ENCODE data around the gene PTPN4. TPM values are rescaled to one million over a fixed set of nuclear protein-coding genes. Genes with fewer than 3 reads are reported as not detected.

PTPN4 gene
- total RNA-seq, 1 donor = 28.5 TPM

- TF ChIP-seq CTCF (IDR thresholded peaks at IDR 0.05; ENCODE audit: insufficient read depth, low read depth, low read length) = no peak
- no peak overlapping the region for H3K4me3 ChIP-seq (ENCODE audit: low read depth, low read length)
- no peak for DNase-seq (ENCODE audit: low read depth)
Measured at GRCh38 chr2:119716284-119716672, 43.4 kb upstream of the PTPN4 start.

GRCh38 chr2:119718501-119719260, 41.0 kb upstream of the PTPN4 start:
- TF ChIP-seq CTCF (IDR thresholded peaks at IDR 0.05; ENCODE audit: insufficient read depth, low read depth, low read length) = no peak
- no peak for DNase-seq (ENCODE audit: low read depth)
- H3K4me3 ChIP-seq (ENCODE audit: low read depth, low read length) = no peak overlapping the region

GRCh38 chr2:119719261-119719627, 40.5 kb upstream of the PTPN4 start:
- DNase-seq (ENCODE audit: low read depth) = no peak
- H3K4me3 ChIP-seq (ENCODE audit: low read depth, low read length) = no peak overlapping the region
- no peak for TF ChIP-seq CTCF (IDR thresholded peaks at IDR 0.05; ENCODE audit: insufficient read depth, low read depth, low read length)

- DNase-seq (ENCODE audit: low read depth) = no peak
- no peak overlapping the region for H3K4me3 ChIP-seq (ENCODE audit: low read depth, low read length)
- no peak for TF ChIP-seq CTCF (IDR thresholded peaks at IDR 0.05; ENCODE audit: insufficient read depth, low read depth, low read length)
Measured at GRCh38 chr2:119721043-119721442, 38.7 kb upstream of the PTPN4 start.

- TF ChIP-seq CTCF (IDR thresholded peaks at IDR 0.05; ENCODE audit: insufficient read depth, low read depth, low read length) = no peak
- no peak for DNase-seq (ENCODE audit: low read depth)
- H3K4me3 ChIP-seq (ENCODE audit: low read depth, low read length) = no peak overlapping the region
Measured at GRCh38 chr2:119721462-119721861, 38.3 kb upstream of the PTPN4 start.

GRCh38 chr2:119721904-119722303, 37.8 kb upstream of the PTPN4 start:
- DNase-seq (ENCODE audit: low read depth) = no peak
- no peak overlapping the region for H3K4me3 ChIP-seq (ENCODE audit: low read depth, low read length)
- no peak for TF ChIP-seq CTCF (IDR thresholded peaks at IDR 0.05; ENCODE audit: insufficient read depth, low read depth, low read length)

GRCh38 chr2:119723186-119723585, 36.5 kb upstream of the PTPN4 start:
- no peak overlapping the region for H3K4me3 ChIP-seq (ENCODE audit: low read depth, low read length)
- TF ChIP-seq CTCF (IDR thresholded peaks at IDR 0.05; ENCODE audit: insufficient read depth, low read depth, low read length) = no peak
- DNase-seq (ENCODE audit: low read depth) = no peak

All from fibroblast of villous mesenchyme (primary cell).